Activated CD4-positive, alpha-beta T cell treated with anti-CD3 and anti-CD28 coated beads, Interleukin-2, amount 10 ng/mL, durations not matched to agents 7 days and 5 days (primary cell): ENCODE data around the gene CELF3. TPM values are rescaled to one million over a fixed set of nuclear protein-coding genes. Genes with fewer than 3 reads are reported as not detected.

Source experiments
- CTCF ChIA-PET: fragments of 350-600 bp; sonication (Branson Sonifier 250); formaldehyde crosslinking; loops from one replicate; lab custom pipeline; 2021; ENCODE audit warnings: antibody characterized with exemption; lab: Charles Lee
- POLR2A ChIA-PET: fragments of 350-600 bp; sonication (Branson Sonifier 250); formaldehyde crosslinking; loops from one replicate; lab custom pipeline; 2021; ENCODE audit warnings: antibody characterized with exemption; lab: Charles Lee
- DNase-seq: peaks from one replicate; pipeline ENCODE4 v3.0.0-alpha.2; 2020
- H3K27ac Mint-ChIP-seq: one replicate; pipeline ENCODE4 v1.8.0; 2021; ENCODE audit warnings: mild to moderate bottlenecking, moderate library complexity, mixed read lengths
- H3K27me3 Mint-ChIP-seq: one replicate; pipeline ENCODE4 v1.8.0; 2021; ENCODE audit warnings: mixed read lengths
- H3K36me3 Mint-ChIP-seq: one replicate; pipeline ENCODE4 v1.8.0; 2021; ENCODE audit warnings: low read depth, mixed read lengths
- H3K4me1 Mint-ChIP-seq: one replicate; pipeline ENCODE4 v1.8.0; 2021; ENCODE audit warnings: mixed read lengths
- H3K4me3 Mint-ChIP-seq: one replicate; pipeline ENCODE4 v1.8.0; 2021; ENCODE audit warnings: mild to moderate bottlenecking, moderate library complexity, mixed read lengths
- H3K9me3 Mint-ChIP-seq: one replicate; pipeline ENCODE4 v1.8.0; 2021; ENCODE audit warnings: mixed read lengths
- total RNA-seq, 2 experiments: library from RNA; stranded (reverse); gene quantifications; one replicate each; pipeline ENCODE4 v1.2.3, GENCODE V29; 2021

The CELF3 gene
- total RNA-seq, 2 experiments from 2014 or later: not detected

GRCh38 chr1:151716405-151716762, 219 bp downstream of the CELF3 start:
- ChIA-PET CTCF (interaction anchor here (1.0 kb wide), 1 partner anchor 11 kb away, joined by 3 read pairs; no protein-coding TSS in a partner anchor), POLR2A (no interaction called here)
- H3K9me3 Mint-ChIP-seq: no peaks in the 10 kb centered on the region
- H3K27me3 Mint-ChIP-seq: peaks cover 61% of the 10 kb centered on the region
- peaks cover 17% of the 10 kb centered on the region for H3K4me1 Mint-ChIP-seq
- no peaks in the 10 kb centered on the region for H3K36me3 Mint-ChIP-seq
- H3K27ac Mint-ChIP-seq: no peak overlapping the region
- no peak for DNase-seq
- no peak overlapping the region for H3K4me3 Mint-ChIP-seq

- Mint-ChIP-seq H3K4me1 (peaks cover 14% of the 10 kb centered on the region), H3K4me3 (no peak overlapping the region), H3K27ac (no peak overlapping the region), H3K27me3 (peaks cover 58% of the 10 kb centered on the region), H3K36me3 (no peaks in the 10 kb centered on the region), H3K9me3 (no peaks in the 10 kb centered on the region)
- ChIA-PET CTCF (interaction anchor here (1.0 kb wide), 2 partner anchors 11 to 19 kb away, joined by 3 read pairs; no protein-coding TSS in a partner anchor), POLR2A (interaction anchor here (0.6 kb wide), 1 partner anchor 87 kb away, joined by 3 read pairs; no protein-coding TSS in a partner anchor)
- DNase-seq: no peak
Observed at GRCh38 chr1:151715726-151716404, 738 bp downstream of the CELF3 start.

DNA sequence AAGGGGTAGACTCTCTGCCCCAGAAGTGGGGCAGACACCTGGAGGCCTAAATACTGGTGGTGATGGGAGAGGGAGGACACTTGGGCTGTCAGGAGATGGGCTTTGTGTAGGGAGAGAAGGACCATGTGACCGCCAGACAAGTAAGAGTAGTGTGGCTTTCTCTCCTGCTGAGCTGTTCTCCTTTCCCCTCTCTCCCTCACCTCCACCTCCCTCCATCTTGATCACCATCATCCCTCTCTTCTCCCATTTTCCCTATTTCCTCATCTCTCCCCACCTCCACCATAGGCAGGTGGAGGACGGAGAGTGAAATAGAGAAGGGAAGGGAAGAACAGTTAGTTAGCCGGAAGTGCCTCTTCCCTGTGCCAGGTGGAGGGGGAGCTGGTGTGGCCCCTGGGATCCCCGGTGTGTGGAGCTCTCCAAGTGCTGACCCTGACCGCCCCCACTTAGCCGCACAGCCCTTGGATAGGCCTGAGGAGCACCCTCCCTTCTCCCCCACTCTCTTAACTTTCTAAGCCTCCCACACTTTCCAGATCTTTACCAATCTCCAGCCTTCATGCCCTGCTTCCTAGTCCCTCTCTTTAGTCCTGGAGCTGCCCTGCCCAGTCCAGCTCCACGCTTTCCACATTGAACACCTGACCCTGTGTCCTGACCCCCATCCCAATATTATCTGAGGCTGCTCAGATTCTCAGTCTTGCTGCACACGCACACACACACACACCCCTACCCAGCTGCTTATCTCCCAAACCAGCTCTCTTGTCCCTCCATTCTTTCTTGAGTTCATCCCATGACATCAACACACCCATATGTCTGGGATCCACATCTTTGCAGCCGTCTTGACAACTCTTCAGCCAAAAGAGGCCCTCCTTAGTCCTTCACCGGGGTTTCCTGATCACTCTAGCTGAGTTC, 1.5 kb downstream of the CELF3 start:
- Mint-ChIP-seq H3K4me3 (no peak overlapping the region), H3K27ac (no peak overlapping the region), H3K36me3 (no peaks in the 10 kb centered on the region), H3K27me3 (peaks cover 50% of the 10 kb centered on the region), H3K9me3 (no peaks in the 10 kb centered on the region), H3K4me1 (peaks cover 6% of the 10 kb centered on the region)
- DNase-seq: no peak
- ChIA-PET POLR2A (interaction anchor here (0.6 kb wide), 1 partner anchor 87 kb away, joined by 3 read pairs; no protein-coding TSS in a partner anchor), CTCF (interaction anchor here (0.6 to 1.0 kb wide), 3 partner anchors 20 to 317 kb away, joined by 3 to 6 read pairs (median 3); no protein-coding TSS in a partner anchor)

DNA sequence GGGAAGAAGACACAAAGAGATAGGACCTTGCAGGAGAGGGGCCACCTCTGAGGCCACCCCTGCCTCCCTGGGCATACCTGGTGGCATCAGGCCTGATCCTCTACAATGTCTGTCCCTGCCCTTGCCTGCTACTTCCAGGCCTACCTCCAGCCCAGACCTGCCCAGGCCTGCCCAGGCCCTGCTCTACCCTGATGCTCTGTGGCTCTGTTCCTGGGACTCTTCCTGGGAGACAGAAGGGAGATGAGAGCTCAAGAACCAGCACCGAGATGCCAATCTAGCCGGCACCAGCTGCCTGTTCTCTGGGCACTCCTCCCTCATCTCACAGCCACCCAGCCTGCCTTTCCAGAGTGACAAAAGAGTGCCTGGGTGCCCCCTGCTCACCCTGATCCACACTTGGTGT, 2.7 kb downstream of the CELF3 start:
- POLR2A ChIA-PET: no interaction called here
- peaks cover 5% of the 10 kb centered on the region for H3K4me1 Mint-ChIP-seq
- H3K27ac Mint-ChIP-seq: no peak overlapping the region
- CTCF ChIA-PET: interaction anchor here (0.9 to 1.1 kb wide), 2 partner anchors 121 to 123 kb away, joined by 3 read pairs; no protein-coding TSS in a partner anchor
- H3K27me3 Mint-ChIP-seq: peaks cover 40% of the 10 kb centered on the region
- DNase-seq: no peak
- no peaks in the 10 kb centered on the region for H3K36me3 Mint-ChIP-seq
- H3K4me3 Mint-ChIP-seq: no peak overlapping the region
- no peaks in the 10 kb centered on the region for H3K9me3 Mint-ChIP-seq

DNA sequence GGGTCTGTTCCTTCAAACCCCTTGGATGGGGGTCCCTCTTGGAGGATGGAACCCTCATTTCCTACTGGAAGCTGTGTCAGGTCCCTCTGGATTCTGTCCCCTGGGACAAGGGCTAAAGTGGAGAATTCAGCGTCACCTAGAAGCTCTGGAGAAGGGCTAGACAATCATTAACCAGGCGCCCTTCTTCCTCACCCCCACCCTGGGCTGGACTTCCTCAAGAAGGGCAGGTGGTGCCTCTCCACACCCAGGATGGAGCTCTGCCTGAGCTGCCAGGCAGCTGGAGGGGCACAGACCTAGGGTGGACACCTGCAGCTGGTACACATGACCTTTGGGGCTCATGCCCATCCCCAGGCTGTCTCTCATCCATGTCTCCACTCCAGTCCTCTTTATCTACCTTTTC, 3.6 kb downstream of the CELF3 start:
- peaks cover 5% of the 10 kb centered on the region for H3K4me1 Mint-ChIP-seq
- H3K4me3 Mint-ChIP-seq: no peak overlapping the region
- ChIA-PET POLR2A (no interaction called here), CTCF (interaction anchor here (0.9 to 1.1 kb wide), 2 partner anchors 122 to 124 kb away, joined by 3 read pairs; no protein-coding TSS in a partner anchor)
- no peaks in the 10 kb centered on the region for H3K36me3 Mint-ChIP-seq
- no peaks in the 10 kb centered on the region for H3K9me3 Mint-ChIP-seq
- no peak for DNase-seq
- peaks cover 32% of the 10 kb centered on the region for H3K27me3 Mint-ChIP-seq
- no peak overlapping the region for H3K27ac Mint-ChIP-seq

- Mint-ChIP-seq H3K27ac (no peak overlapping the region), H3K9me3 (no peaks in the 10 kb centered on the region), H3K36me3 (no peaks in the 10 kb centered on the region), H3K4me1 (peaks cover 2% of the 10 kb centered on the region), H3K4me3 (no peak overlapping the region), H3K27me3 (peaks cover 21% of the 10 kb centered on the region)
- CTCF ChIA-PET: interaction anchor here (1.7 kb wide), 1 partner anchor 22 kb away, joined by 5 read pairs; no protein-coding TSS in a partner anchor
- no peak for DNase-seq
- POLR2A ChIA-PET: no interaction called here
Observed at GRCh38 chr1:151711951-151712350, 4.7 kb downstream of the CELF3 start.

- no peak overlapping the region for H3K4me3 Mint-ChIP-seq
- POLR2A ChIA-PET: no interaction called here
- peaks cover 17% of the 10 kb centered on the region for H3K27me3 Mint-ChIP-seq
- no peaks in the 10 kb centered on the region for H3K36me3 Mint-ChIP-seq
- CTCF ChIA-PET: interaction anchor here (0.5 to 1.7 kb wide), 3 partner anchors 10 to 518 kb away, joined by 3 to 5 read pairs (median 4); partner anchors contain the start of gene RIIAD1
- H3K4me1 Mint-ChIP-seq: peaks cover 3% of the 10 kb centered on the region
- H3K27ac Mint-ChIP-seq: no peak overlapping the region
- no peak for DNase-seq
- no peaks in the 10 kb centered on the region for H3K9me3 Mint-ChIP-seq
Observed at GRCh38 chr1:151711044-151711800, 5.4 kb downstream of the CELF3 start.

DNA sequence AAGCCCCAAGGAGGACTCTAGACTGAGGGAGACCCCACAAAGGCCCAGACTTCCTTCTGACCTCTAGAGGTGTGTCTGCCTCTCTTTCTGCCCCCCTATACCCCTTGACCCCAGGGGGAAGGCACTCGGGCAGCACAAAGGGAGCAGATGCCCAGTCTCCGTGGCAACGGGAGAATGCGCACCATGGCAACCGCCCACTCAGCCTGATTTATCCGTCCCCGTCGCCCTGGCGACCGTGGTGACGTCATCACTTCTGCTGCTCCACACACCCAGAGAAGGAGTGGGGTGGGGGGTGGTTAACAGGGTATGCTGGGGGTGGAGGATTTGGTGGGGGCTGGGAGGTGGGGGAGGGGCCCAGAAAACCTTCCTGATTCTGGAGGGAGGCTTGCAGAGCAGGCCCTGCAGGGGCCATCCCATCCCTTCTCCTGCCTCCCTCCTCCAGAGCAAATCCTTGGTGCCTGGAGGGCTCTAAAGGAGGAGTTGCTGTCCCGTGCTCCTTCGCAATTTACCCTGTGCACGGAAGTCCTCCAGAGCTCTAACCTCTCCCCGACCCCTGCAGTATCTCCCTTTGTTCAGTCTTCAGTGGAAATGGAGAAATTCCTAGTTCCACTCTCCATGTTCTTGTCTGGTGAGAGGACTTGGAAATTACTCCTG, 6.3 kb downstream of the CELF3 start:
- peak; percentile 15 for DNase-seq
- ChIA-PET CTCF (interaction anchor here (0.7 to 1.7 kb wide), 3 partner anchors 11 to 127 kb away, joined by 3 to 5 read pairs (median 3); partner anchors contain the start of gene RIIAD1), POLR2A (no interaction called here)
- no peaks in the 10 kb centered on the region for H3K36me3 Mint-ChIP-seq
- peaks cover 8% of the 10 kb centered on the region for H3K27me3 Mint-ChIP-seq
- H3K9me3 Mint-ChIP-seq: no peaks in the 10 kb centered on the region
- H3K4me3 Mint-ChIP-seq: no peak overlapping the region
- peaks cover 5% of the 10 kb centered on the region for H3K4me1 Mint-ChIP-seq
- no peak overlapping the region for H3K27ac Mint-ChIP-seq

- H3K9me3 Mint-ChIP-seq: no peaks in the 10 kb centered on the region
- no peak overlapping the region for H3K27ac Mint-ChIP-seq
- ChIA-PET CTCF (interaction anchor here (1.1 kb wide), 1 partner anchor 326 kb away, joined by 3 read pairs; no protein-coding TSS in a partner anchor), POLR2A (no interaction called here)
- H3K36me3 Mint-ChIP-seq: no peaks in the 10 kb centered on the region
- no peaks in the 10 kb centered on the region for H3K27me3 Mint-ChIP-seq
- peaks cover 5% of the 10 kb centered on the region for H3K4me1 Mint-ChIP-seq
- DNase-seq: no peak
- H3K4me3 Mint-ChIP-seq: no peak overlapping the region
Observed at GRCh38 chr1:151708891-151709290, 7.7 kb downstream of the CELF3 start.

DNA sequence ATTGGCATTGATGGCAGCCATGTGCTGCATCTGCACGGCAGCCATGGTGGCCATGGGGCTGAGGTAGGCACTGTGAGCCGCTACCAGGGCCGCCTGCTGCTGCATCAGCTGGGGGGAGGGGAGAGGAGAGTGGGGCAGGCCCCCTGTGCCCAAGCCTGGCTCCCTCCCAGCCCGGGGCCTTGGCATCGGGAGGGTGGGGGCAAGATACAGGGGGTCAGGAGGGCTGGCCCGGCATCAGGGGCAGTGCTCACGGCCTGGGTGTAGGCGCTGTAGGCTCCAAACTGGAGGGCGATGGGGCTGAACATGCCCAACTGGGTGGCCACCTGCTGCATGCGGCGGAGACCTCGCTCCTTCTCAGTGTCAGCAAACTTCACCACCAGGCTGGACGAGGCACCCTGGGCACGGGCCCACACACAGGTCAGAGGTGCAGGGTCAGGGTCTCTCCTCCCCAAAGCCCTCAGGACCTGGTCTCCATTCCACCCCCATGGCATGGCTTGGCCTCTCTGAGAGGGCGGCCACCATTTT, 9.0 kb downstream of the CELF3 start:
- POLR2A ChIA-PET: no interaction called here
- no peaks in the 10 kb centered on the region for H3K9me3 Mint-ChIP-seq
- H3K36me3 Mint-ChIP-seq: no peaks in the 10 kb centered on the region
- no peak for DNase-seq
- peaks cover 10% of the 10 kb centered on the region for H3K4me1 Mint-ChIP-seq
- CTCF ChIA-PET: no interaction called here
- no peak overlapping the region for H3K4me3 Mint-ChIP-seq
- no peaks in the 10 kb centered on the region for H3K27me3 Mint-ChIP-seq
- no peak overlapping the region for H3K27ac Mint-ChIP-seq

DNA sequence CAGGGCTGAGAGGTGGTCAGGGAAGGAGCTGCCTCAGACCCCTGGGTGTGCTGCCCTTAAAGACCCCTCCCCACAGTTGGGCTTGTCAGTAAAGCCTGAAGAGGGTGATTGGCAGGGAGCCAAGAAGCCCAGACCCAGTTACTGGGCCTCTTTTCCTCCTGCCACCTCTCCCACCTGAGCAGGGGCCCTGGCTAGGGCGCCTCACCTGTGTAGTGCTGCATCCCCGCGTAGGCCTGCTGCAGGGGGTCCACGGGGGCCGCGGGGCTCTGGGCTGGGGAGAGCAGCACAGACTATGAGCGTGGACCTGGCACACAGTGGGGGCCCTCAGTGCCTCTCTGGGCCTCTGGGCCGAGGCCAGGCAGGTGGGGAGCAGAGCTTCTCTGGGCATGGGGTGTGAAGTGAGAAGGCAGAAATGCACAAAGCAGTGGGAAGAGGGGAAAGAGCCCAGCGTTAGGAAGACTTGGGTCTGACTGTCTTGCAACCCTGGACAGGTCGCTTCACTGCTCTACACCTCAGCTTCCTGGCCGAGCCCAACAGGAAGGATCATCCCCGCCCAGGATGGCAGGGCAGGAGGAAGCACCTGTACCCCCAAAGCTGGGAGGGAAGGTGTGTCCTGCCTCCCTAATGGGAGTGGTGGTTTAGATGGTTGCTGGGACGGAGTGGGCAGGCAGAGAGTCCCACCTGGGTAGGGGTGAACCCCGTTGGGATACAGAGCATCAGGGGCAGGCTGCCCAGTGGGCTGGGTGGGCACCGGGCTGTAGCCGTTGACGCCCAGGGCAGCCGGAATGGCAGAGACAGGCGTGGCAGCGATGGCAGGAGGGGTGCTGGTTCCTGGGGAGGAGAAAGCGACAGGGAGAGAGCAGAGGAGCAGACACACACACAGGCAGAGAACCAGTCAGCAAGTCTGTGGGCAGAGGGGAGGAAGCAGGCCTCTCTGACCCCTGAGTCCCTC, 9.9 kb downstream of the CELF3 start:
- no peak overlapping the region for H3K4me3 Mint-ChIP-seq
- H3K4me1 Mint-ChIP-seq: peaks cover 10% of the 10 kb centered on the region
- ChIA-PET POLR2A (no interaction called here), CTCF (interaction anchor here (0.8 to 1.4 kb wide), 3 partner anchors 11 to 130 kb away, joined by 3 to 4 read pairs (median 4); no protein-coding TSS in a partner anchor)
- no peak for DNase-seq
- no peaks in the 10 kb centered on the region for H3K27me3 Mint-ChIP-seq
- no peaks in the 10 kb centered on the region for H3K36me3 Mint-ChIP-seq
- H3K27ac Mint-ChIP-seq: no peak overlapping the region
- no peaks in the 10 kb centered on the region for H3K9me3 Mint-ChIP-seq
